Kidney tubule cell (primary cell): Measurements from ENCODE around the gene TAP1.

ENCODE experiments used
- DNase-seq: peaks from one replicate; pipeline ENCODE4 v3.0.0-alpha.2; 2018; ENCODE audit warnings: low spot score

TAP1 gene

GRCh38 chr6:32803416-32803815, 50.1 kb downstream of the TAP1 start:
- DNase-seq, result no peak

- no peak for DNase-seq
These were observed 53.8 kb downstream of the TAP1 start for GRCh38 chr6:32799740-32800139.

GRCh38 chr6:32799168-32799567, 54.3 kb downstream of the TAP1 start:
- DNase-seq, result no peak

DNA sequence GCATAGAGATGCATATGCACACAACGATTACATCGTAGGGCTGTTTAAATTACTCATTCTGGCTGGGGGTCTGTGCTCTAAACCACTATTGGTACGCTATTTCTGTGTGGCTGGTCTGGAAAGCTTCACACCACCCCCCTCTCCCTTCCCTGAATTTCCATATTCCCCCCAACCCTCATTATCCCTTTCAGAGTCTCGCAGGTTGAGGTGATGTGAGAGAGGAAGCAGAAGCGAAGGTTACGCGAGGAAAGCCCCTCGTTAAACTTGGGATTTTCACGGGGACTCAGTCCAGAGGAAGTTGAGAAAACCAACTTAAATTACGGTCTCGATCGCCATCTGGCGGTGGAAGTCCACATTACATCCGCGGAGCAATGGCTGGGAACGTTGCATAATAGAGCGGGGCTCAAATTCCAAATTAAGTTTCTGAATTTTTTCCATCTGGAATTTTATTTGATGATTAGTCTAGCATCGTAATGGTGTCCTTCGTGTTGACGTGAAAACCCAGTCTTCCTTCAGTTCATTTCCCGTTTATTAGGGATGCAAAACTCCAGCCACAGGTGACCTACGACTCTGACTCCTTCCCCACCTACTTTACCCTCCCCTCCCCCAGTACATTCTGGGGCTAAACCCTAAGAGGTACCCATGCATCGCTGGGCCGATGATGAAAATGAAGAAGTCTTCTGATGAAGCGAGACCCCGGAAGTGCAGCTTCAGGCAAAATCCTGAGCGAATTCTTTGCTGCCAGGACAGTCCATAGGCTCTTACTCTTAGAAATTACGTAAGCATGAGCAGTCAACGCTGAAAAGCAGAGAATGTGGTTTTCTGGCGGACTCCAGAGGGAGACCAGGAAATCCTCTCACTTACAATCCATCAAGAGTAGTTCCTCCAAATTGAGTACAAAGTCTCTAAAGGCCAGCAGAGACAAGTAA, 56.4 kb downstream of the TAP1 start:
- peak; percentile 64 for DNase-seq
